GM19438 (cell line): ENCODE measurements around the gene RAB11FIP4.

Experiments used
- ATAC-seq: cut with Tn5 transposase; IDR thresholded peaks from one replicate; pipeline ENCODE4 v1.9.1; 2021; ENCODE audit warnings: low read depth; ENCODE audit not compliant: unreplicated experiment

RAB11FIP4 gene

DNA sequence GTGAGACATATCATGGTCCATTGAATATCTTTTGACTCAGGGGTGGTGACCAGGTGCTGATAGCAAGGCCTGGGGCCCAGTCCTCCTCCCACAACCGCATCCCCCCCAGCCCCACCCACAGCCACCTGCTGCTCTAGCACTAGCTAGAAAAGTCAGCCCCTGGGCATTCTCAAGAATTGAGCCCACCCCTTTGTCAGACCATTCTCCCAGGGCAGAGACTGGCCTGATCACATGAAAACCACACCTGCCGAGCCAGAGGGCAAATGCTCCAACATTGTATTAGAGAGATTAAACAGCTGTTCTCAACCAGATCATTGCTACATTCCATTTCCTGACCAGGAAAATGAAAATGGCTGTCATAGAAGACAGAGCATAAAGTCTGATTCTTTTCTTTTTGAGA lies 62.4 kb downstream of the RAB11FIP4 start:
- no peak for ATAC-seq

DNA sequence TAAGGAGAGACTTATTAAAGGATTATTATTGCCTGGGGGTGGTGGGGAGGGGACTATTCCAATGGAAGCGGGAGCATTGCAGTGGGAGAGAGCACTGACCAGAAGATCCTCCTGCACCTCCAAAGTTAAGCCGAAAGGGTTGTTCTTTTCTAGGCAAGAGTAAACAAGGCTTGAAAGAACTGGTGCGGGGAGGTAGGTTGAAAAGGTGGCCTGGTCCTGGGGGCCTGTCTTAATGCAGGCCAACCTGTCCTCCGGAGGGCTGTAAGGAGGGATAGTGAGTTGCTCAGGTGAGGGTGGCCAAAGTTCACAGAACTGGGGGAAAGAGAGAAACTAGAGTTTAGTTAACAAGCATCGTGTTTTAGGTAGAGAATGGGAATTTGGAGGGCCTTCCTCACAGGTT lies 65.3 kb downstream of the RAB11FIP4 start:
- no peak for ATAC-seq

DNA sequence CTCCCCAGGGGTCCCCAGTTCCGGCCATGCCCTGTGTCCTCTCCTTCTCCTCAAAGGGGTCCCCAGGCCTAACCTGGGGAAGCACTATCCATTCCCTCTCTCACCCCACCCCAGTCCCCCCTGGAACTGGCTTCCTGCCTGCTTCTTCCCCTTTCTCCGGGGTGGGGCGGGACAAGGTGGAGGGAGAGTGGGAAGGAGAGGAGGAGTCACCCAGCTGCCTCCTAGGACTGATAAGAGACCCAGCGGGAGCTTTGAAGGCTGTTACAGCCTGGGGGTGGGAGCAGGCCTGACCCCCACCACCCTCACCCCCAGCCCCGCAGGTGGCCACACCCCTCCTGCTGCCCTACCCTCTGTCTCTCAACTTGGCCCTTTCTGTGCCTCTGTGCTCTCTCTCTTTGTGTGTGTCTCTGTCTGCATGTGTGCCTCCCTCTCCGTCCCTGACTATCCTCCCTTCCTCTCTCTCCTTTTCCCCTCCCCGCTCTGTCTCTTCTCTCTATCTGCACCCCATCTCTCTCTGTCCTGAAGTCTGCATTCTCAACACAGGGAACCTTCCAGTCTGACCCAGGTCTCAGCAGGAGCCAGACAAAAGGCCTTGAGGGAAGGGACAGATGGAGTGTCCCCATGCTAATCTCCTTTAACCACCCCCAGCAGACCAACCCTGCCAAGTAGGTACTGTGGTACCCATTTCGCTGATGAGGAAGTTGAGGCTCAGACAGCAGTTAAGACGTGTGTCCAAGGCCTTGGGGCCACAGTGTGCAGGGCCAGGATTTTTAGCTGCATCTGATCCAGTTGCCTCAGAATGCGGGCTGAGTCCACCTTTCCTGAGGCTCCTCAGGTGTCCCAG lies 66.1 kb downstream of the RAB11FIP4 start:
- ATAC-seq: no peak

DNA sequence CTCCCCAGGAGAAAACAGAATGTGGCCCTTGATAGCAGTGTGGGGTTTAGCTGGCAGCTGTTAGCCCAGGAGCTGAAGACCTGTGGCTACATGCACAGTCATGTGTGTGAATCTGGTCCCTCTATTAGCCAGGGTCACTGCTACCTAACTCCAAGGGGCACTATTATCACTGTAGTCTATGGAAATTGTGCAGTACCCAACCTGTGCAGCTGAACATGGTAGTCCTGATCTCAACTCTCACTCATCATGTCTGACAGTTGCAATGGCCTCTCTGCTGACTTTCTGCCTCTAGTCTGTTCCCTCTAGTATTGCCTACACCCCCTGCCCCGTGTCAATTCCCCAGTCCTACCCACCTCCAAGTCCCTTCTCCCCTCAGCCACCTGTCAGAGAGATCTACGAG lies 67.4 kb downstream of the RAB11FIP4 start:
- no peak for ATAC-seq

DNA sequence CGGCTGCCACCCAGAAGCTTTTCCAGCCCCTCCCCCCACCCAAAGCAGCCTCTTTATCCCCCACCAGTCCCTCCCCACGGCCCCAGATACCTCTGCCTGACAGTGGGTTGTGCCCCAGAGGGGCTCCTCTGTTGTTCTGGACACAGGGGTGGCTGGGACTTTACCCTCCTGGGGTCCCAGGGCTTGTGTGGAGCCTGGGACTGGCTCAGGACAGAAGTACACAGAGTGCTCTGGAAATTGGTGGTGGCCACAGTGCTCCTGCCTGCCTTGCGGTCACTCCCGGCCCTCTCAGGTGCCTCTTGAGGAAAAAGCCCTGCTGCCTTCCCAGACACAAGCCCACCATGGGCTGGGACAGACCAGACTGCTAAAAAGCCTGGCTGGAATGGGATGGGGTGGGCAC lies 68.2 kb downstream of the RAB11FIP4 start:
- no peak for ATAC-seq

DNA sequence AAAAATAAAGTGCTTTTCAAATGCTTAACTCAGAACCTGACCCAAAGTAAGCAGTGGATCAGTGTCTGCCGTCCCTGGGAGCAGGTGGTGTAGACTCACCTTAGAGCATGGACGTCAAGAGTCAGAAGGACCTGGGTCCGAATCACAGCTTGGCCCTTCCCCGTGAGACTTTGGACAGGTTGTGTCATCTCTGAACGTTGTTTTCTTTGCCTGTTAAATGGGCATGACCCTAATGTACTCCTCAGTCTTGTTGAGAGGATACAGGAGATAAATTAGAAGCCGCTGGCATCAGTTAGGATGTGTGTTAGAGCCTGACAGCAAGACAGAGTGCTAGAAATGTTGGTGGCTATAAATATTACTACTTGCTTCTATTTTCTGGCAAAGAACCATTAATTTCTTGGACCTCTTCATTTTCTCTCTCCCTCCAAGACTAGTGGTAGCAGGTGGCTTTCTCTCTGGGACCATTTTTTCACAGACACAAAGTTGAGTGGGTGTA lies 68.8 kb downstream of the RAB11FIP4 start:
- no peak for ATAC-seq

DNA sequence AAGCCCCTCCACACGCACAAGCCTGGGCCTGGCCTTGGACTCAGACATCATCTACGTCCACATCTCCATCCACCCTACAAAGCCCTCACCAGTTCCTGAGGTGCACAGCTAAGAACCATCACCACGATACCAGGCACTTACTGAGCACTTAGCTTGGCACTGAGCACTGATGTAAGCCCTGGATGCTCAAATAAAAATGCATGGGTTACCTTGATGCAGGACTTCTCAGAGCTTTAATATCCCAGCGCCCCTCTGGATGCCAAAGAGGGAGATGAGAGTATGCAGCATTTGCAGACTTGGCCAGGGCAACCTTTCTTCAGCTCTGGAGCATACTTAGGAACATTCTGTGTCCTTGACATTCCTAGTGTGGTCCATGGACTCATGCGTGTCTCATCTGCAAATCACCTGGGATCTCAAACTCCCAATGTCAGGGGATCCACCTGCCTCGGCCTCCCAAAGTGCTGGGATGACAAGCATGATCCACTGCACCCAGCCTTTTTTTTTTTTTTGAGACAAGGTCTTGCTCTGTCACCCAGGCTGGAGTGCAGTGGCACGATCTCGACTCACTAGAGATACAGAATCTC lies 69.8 kb downstream of the RAB11FIP4 start:
- no peak for ATAC-seq

DNA sequence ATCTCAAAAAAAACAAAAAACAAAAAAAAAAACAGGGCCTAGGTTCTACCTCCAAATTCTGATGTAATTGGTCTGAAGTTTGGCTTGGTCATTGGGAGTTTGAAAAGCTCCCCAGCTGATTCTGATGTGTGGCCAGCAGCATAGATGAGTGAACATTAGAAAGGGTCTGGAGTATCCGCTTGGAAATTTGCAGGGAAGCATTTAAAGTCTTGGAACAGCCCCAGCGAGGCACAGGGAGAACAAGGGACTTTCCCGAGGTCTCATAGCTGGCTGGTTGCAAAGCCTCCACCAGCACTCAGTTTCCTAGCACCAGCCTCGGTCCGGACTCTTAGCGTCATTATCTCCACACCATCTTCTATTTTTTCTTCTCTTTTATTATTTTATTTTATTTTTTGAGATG lies 70.8 kb downstream of the RAB11FIP4 start:
- ATAC-seq: no peak

DNA sequence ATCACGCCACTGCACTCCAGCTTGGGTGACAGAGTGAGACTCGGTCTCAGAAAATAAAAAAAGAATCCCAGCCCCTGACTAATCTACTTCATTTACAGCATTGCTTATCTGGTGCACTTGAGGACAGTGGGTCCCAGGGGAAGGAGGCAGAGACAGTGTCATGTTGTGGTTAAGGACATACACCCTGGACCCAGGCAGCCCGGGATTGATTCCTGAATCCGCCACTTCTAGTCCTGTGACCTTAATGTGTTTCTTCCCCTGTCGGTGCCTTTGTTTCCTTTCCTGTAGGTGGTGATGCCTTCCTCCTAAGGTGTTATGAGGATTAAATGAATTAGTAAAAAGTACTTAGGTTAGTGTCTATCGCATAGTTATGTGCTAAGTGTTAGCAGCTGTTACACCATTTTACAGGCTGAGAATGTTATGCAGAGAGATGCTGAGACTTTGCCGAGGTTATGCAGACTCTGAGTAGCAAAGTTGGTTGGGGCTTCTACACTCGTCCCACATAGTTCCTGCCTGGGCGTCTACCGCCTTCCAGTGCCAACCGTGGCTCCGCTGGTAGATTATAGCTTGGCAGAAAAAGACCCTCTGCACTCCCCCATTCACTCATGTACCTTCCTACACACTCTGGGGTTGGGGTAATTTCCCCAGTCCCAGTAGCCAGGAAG lies 74.8 kb downstream of the RAB11FIP4 start:
- no peak for ATAC-seq

DNA sequence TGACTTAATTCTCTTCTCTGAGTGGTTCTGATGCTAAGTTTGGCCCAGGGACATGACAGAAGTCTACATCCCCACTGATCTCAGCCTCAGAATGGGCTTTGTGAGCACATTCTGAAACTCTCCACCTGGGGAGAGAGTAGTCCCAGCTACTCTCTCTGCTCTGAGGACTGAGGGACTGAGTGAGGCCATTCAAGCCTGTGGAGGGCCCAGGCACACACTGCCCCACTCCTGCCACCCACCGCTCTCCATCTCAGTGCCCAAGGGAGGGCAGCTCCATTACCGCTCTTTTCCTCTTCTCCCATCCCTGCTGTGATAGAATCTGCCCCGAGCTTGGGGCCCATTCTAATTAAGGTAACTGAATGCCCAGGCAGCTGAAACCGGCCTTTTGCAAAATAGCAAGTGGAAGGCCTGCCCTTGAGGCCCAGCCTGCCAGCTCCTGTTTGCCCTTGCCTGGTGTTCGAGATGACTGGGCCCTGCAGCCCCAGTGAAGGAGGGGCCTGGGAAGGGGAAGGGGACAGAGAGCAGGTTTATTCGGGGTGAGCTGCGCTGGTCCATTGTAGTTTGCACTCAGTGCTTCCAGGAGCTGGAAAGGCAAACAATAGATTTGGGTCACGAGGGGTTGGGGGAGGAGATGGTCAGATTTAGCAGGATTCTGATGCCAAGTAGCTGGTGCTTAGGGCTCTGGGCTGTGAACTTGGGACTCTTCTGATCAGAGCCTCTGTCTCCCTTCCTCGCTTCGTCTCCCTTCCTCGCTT lies 76.2 kb downstream of the RAB11FIP4 start:
- no peak for ATAC-seq

DNA sequence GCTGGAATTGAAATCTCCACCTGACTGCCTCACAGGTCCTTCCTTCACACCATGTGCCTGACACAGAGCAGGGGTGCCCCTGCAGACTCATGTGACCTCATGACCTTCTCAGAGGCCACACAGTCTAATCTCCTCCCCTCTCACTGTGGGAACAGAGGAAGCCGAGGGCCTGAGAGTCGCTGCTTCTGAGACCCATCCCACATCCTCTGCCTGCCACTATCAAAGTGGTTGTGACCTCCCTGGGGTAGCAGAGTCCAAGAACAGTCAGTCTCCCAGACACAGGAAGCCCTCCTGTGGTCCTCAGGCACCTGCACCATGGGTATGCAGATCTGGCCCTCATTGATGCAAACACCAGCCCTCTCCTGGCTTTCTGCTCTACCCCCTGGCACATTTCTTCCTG lies 78.5 kb downstream of the RAB11FIP4 start:
- no peak for ATAC-seq

DNA sequence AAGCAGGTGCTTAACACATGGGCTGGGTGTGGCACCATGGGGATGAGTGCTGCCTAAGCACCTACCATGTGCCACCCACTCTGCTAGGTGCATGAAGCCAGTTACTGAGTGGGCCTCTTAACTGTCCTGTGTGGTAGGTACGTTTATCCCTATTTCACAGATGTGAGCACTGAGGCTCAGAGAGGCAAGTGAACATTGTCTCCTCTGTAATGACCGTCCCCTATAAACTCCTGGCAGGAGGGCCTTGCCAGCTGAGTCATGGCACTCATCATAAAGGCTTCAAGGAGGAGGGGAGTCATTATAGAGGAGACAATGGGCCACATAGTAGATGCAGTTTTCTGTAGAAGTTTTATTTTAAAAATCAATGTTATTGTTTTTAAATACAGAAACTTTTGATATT lies 79.1 kb downstream of the RAB11FIP4 start:
- no peak for ATAC-seq

DNA sequence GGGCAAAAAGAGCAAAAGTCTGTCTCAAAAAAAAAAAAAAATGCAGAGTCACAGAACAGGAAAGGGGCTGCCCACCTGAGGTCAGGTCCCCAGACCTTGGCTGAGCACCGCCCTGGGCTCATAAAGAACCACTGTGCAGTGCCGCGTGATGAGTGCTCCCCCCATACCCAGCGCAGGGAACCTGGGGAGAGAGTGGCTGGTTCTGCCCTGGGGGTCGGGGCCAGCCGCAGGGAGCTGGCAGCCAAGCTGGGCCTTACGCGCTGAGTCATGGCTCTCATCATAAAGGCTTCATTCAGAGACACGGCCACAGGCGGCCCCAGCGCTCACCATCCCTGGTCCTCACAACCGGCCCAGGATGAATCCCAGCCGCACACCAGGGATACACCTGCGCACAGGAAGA lies 80.7 kb downstream of the RAB11FIP4 start:
- ATAC-seq: no peak

DNA sequence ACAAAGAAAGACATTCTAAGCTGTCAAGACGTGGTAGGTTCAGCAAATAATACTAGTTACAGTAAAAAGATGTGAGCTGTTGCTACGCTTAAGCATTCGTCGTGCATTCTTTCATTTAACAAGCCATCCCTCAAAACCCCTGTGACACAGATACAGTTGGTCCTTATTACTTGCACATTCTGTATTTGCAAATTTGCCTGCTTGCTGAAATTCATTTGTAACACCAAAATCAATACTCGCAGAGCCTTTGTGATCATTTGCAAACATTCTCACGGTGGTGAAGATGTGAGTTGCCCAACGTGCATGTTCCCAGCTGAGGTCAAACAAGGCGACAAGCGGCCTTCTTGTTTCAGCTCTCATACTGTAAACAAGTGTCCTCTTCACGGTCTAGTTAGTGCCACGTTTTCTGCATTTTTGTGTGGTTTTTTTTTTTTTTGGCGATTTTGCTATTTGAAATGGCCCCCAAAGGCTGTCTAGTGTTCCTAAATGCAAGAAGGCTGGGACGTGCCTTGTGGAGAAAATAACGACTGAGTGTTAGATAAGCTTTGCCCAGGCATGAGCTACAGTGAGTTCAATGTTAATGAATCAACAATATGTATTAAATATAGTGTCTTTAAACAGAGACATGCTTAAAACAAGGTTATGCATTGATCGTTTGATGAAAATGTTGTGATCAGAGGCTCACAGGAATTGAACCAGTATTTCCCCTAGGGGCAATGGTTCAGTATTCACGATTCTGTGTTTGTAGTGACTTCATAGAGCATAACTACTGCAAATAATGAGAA lies 84.1 kb downstream of the RAB11FIP4 start:
- ATAC-seq: no peak

DNA sequence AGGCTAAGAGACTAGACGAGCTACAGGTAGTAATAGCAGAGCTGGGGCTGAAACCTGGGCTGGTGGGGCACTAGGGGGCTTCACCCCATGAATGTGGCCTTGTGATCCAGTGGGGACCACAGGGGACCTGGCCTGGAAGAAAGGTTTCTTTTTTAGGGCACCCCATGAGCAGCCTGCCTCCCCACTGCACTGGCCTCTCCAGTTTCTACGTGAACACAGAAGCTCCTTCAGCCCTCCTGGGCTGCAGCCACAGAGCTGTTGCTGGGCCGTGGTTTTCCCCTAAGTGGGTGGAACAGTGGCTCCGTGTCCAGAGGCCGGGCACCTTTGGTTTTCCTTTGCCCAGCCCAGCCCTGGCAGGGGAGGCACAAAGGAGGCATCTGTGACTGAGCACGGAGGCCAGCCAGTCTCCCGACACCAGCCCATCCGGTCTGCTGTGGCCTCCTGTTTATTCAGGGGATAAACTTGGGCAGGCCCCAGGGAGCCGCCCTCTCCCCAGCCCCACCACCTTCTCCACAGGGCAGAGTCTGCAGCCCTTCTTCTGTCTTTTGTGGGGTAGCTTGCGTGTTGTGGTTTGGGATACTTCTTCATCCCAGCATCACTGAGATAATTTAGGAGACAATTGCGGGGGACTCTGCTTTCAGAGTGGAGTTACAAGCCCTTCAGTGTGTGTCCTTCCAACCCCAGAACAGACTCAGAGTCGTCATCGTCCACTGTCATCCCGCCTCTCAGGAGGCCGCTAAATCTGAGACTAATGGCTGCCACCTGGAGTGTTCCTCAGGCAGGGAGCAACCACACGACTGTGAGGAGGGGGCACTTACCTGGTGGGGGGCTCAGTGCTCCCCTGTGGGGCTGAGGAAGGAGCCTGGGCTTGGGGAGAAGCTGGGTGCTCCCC lies 85.3 kb downstream of the RAB11FIP4 start:
- no peak for ATAC-seq

DNA sequence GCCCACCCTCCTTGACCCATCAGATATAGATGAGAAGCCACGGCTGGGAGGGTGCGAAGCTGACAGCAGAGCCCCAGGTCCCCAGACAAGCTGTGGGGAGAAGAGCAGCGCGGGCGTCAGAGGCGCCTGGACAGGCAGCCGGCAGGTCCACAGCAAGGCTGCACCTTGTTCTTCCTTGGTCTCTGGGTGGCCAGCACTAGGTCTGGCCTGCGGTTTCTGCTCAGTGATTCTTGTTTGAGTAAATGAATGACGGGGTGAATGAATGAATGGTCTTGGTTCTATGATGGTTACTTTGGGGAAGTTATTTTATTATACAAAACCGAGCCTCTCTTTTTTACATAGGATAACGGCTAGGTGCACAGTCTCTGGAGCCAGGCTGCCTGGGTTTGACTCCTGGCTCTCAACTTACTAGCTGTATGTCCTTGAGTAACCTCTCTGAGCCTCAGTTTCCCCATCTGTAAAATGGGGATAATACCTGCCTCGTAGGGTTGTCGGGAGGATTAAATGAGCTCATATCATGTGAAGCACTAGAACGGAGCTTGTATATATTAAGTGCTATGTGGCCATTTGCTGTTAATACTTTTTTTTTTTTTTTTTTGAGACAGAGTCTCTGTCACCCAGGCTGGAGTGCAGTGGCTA lies 86.1 kb downstream of the RAB11FIP4 start:
- no peak for ATAC-seq

DNA sequence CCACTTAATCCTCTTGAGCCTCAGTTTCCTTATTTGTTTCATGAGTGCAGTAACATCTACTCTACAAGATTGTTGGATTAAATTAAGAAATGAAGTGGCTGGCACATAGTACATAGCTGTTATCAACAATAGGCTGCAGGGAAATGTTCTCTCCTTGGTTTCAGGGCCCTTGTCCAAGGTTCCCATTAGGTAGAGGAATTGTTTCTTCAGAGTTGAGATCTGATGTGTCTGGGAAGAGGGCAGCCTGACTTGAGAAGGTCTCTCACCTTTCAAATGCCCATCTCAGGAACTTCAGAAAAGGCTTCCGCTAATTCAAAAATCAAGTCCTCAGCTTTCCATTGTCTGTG lies 87.6 kb downstream of the RAB11FIP4 start:
- no peak for ATAC-seq

DNA sequence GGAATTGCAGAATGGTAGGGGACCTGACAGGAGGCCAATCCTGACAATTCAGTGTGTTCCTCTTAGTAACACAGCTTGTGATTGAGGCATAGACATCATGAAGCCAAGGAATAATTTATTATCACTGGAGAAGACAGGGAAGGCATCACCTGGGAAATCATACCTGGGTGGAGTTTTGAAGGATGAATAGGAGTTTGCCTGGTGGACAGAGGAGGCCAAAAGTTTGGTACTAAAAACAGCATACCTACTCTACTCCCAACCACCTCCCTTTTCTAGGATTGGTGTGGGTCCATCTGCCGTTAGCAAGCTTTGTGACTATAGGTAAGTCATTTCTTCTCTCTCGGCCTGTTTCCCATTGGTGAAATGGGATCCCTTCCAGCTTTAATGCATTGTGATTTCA lies 88.0 kb downstream of the RAB11FIP4 start:
- no peak for ATAC-seq

DNA sequence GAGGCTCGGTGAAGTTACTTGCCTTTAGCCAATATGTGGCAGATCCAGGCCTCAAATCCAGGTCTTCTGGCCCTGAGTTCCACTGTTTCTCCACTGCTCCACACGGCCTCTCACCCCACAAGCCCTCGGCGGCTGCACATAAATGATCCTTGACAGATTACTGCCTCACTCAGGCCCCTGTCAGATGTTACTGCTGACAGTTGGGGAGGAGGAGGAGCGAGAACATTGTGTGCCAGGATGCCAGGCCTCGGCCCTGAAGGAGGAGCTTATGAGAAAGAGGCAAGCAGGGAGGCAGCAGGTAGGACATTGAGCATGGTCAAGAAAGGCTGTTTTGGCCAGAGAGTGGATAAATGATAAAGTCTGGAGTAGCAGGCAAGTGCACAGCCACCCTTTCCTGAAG lies 88.6 kb downstream of the RAB11FIP4 start:
- ATAC-seq: no peak
